ENCODE measurements around the gene ELSPBP1.
A peak's percentile ranks its signal among the peaks of the same experiment; 100 is the strongest.
"Not testable (repeated sequence)": the region's sequence is repeated elsewhere in the genome, so short reads cannot be mapped to it uniquely, and the experiment has no call there.

ELSPBP1 gene

DNA sequence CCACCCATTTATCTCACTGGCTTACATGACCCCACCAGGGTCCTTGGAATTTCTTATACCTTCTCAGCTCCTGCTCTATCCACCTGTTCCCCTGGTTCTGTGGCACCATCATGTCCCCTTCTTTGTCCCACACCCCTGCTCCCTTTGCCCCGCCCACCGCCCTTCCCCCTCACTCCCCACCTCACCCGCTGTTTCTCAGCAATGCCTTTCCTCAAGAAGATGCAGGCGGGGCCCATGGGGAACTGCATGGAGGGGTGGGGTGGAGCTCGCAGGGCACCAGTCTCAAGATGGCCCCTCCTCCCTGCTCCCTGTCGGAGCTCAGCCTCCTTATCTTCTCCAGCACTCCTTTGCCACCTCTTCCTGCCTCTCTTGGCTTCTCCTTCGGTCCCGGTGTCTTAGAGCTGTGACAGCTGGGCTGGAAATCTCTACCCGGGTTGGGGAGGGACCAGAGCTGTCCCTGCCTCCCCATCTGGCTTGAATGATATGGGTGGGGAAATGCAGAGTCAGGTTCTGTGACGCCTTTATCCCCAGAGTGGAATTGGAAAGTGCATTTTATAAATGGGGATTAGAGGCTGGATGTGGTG is 49.3 kb downstream of the ELSPBP1 start, which contains the start of gene CABP5:
CABP5 (minus strand) TSS at position 405 of the 584 bp plus-strand sequence; CDS start at position 248, 157 bp downstream.
- peak; percentile 14 to 23 for DNase-seq

- no peak for DNase-seq
Observed at GRCh38 chr19:48044561-48044960, 50.1 kb downstream of the ELSPBP1 start.

GRCh38 chr19:48051335-48052033 is 57.1 kb downstream of the ELSPBP1 start:
- no peak for DNase-seq

DNA sequence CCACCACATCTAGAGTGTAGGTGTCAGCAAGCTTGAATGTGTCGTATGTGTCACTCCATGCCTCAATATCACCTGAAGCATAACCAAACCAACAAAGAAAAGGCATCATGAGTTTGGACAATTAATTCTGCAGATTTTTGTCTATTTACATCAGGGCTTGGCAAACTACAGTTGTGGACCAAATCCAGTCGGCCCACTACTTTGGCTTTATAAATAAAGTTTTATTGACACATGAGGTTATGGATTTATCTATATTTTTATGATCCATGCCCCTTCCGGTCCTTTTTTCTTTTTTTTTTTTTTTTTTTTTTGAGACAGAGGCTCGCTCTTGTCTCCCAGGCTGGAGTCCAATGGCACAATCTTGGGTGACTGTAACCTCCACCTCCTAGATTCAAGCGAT is 58.6 kb downstream of the ELSPBP1 start:
- DNase-seq = no peak

DNA sequence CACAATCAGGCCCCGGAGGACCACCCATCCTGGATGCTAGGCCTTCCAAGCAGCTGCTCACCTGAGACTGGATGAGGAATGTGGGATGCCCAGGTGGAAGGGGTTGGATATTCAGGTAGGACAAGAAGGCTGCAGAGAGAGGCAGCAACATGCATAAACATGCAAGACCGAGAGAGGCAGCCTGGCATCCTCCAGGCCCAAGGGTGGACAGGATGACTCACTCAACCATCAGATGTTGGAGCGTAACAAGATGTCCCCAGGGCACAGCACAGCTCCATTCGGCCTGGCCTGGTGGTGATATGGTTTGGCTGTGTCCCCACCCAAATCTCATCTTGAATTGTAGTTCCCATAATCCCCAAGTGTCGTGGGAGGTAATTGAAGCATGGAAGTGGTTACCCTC is 59.4 kb downstream of the ELSPBP1 start:
- DNase-seq = no peak

- no peak for DNase-seq
Observed at GRCh38 chr19:48059331-48059730, 64.9 kb downstream of the ELSPBP1 start.

DNA sequence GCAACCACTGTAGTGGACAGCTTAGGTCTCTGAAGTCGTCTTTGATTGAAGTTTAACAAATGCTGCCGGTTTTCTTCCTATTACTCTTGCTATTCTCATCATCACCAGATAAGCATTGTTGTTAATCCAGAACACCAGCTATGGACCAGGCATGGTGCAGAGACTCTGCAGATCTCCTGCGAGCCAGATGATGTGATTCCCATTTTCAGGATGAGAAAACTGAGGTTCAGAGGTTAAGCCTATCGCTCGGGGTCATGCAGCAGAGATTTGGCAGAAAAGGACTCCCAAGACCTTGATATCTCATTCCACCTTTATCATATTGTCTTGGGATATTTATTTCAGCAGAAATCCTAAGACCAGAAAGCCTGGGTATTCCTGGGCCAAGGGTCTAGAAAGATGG is 65.9 kb downstream of the ELSPBP1 start:
- DNase-seq = no peak

DNA sequence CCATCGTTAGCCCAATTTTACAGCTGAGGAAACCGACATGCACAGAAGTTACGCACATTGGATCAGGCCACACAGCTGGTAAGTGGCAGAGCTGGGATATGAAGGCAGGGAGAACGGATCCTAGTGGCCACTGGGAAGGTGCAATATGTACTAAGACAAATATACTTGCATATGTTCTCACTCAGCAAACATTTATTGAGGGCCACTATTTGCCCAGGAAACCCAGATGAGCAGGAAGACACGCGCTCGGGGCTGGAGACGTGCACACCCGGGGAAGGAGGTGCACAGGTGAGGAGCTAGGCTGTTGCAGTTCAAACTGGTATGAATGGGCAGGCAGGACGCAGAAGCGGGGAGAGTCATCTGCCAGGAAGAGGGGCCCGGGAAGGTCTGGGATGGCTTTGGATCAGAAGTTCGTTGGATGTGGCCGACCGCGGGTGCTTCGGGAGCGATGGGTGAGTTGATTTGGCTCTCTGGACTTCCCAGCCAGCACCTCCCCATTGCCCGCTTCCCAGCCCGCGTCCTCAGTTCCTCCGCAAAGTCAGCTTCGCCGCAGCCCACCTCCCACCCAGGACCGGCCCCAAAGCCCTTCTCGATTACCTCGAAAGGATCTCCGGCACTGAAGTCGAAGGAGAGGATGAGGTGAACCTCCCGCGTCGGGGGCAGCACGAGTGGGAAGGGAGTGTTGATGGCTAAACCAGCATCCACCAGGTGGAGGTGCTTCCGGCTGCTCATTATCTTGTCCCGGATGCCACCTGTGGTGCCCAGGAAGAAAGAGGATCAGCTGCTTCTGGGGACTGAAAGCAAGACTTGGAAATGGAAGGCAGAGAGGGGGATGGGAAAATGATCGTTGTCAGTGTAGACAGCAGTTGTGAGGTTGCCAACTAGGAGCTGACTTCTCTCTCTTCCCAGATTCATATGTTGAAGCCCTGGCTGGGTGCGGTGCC is 67.2 kb downstream of the ELSPBP1 start:
- no peak for DNase-seq

DNA sequence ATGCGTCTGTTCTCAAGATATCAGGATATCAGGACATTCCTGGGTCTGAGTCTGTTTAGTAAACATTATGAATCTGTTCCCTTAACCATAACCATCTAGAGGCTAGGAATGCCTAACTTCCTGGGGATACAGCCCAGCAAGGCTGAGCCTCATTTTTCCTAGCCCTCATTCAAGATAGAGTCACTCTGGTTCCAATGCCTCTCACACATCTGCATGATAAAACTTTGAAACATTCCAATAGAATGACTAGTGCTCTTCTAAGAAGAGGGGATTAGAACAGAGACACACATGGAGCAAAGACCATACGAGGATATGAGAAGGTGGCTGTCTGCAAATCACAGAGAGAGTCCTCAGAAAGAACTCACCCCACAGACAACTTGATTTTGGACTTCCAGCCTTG is 70.1 kb downstream of the ELSPBP1 start:
- no peak for DNase-seq

DNA sequence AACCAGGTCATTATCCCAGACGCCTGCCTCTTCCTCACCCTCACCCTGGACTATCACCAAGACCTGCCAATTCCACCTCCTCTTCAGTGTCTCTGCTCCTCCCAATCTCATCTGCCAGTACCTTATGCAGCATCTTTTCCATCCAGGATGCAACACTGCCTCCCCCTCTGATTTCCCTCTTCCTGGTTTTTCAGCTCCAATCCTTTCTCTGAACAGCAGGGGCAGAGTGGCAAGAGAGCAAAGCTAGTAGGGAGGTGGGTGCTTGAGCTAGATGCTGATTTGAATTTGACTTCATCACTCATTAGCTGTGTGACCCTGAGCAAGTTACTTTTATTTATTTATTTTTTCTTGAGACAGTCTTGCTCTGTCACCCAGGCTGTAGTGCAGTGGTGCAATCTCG is 75.0 kb downstream of the ELSPBP1 start:
- no peak for DNase-seq

DNA sequence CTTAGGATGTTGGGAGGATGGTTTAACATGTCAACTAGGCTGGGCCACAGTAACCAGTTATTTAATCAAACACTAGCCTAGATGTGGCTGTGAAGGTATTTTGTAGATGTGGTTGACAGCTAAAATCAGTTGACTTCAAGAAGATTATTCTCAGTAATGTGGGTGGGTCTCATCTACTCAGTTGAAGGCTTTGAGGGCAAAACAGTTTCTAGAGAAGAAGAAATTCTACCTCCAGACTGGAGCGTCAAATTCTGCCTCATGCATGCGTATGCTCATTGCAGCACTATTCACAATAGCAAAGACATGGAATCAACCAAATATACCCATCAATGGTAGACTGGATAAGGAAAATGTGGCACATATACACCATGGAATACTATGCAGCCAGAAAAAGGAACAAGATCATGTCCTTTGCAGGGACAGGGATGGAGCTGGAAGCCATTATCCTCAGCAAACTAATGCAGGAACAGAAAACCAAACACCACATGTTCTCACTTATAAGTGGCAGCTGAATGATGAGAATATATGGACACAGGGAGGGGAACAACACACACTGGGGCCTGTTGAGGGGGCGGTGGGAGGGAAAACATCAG is 75.8 kb downstream of the ELSPBP1 start:
- not testable (repeated sequence) for DNase-seq

Measured in NCI-H524 (cell line).